EH (cell line): Measurements from ENCODE around the gene ELFN2.
"Not testable (repeated sequence)": the region's sequence is repeated elsewhere in the genome, so short reads cannot be mapped to it uniquely, and the experiment has no call there.

ENCODE experiments used
- DNase-seq: peaks from one replicate; pipeline ENCODE4 v3.0.0-alpha.2; 2015; ENCODE audit warnings: low read depth

ELFN2 gene

GRCh38 chr22:37427135-37427710 lies at the start of gene ELFN2:
Gene ELFN2, minus strand, starts transcription at chr22:37427479. Its CDS starts 51,945 bp downstream, at chr22:37375534.
- no peak for DNase-seq

- DNase-seq = no peak
Measured at GRCh38 chr22:37476389-37477329, 49.4 kb upstream of the ELFN2 start.

GRCh38 chr22:37474447-37475090 lies 47.3 kb upstream of the ELFN2 start:
- DNase-seq = no peak

GRCh38 chr22:37473437-37473946 lies 46.2 kb upstream of the ELFN2 start:
- no peak for DNase-seq

- peak; percentile 44 for DNase-seq
Measured at GRCh38 chr22:37472418-37473006, 45.2 kb upstream of the ELFN2 start.

GRCh38 chr22:37471727-37472417 lies 44.6 kb upstream of the ELFN2 start:
- DNase-seq = no peak

- peak; percentile 33 for DNase-seq
Measured at GRCh38 chr22:37470087-37470445, 42.8 kb upstream of the ELFN2 start.

GRCh38 chr22:37469416-37470086 lies 42.3 kb upstream of the ELFN2 start:
- no peak for DNase-seq

- DNase-seq = not testable (repeated sequence)
Measured at GRCh38 chr22:37468201-37468695, 41.0 kb upstream of the ELFN2 start.

- DNase-seq = no peak
Measured at GRCh38 chr22:37467391-37467955, 40.2 kb upstream of the ELFN2 start.

GRCh38 chr22:37464181-37464580 lies 36.9 kb upstream of the ELFN2 start:
- DNase-seq = no peak

- DNase-seq = peak; percentile 63
Measured at GRCh38 chr22:37462983-37463382, 35.7 kb upstream of the ELFN2 start.

GRCh38 chr22:37462436-37462835 lies 35.2 kb upstream of the ELFN2 start:
- no peak for DNase-seq

- no peak for DNase-seq
Measured at GRCh38 chr22:37461961-37462360, 34.7 kb upstream of the ELFN2 start.

- no peak for DNase-seq
Measured at GRCh38 chr22:37460684-37461083, 33.4 kb upstream of the ELFN2 start.

GRCh38 chr22:37459206-37459605 lies 31.9 kb upstream of the ELFN2 start:
- DNase-seq = no peak

GRCh38 chr22:37457093-37457893 lies 30.0 kb upstream of the ELFN2 start:
- DNase-seq = peak; percentile 63

GRCh38 chr22:37456346-37456745 lies 29.1 kb upstream of the ELFN2 start:
- DNase-seq = no peak

GRCh38 chr22:37455896-37456295 lies 28.6 kb upstream of the ELFN2 start:
- DNase-seq = no peak
